Measurements from ENCODE around the gene GABRP.

DNA sequence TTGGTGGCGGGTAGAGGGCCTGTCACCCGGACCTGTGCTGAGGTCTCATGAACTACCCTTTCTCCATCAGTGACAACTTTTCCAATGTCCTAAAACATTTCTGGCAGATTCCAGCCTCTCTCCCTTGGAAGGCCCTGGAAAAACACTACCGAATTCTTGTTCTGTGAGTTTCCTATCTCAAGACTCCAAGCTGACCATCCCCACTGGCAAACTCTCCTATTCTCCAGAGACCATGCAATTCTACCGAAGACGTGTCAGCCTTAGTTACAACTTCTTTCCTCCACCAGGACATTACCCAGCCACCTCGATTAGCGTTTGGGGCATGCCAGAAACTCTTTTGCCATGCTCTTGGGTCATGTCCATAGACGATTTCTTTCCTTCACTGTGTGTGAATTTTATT lies 26.8 kb upstream of the GABRP start:
- TF ChIP-seq, protein P1, sequence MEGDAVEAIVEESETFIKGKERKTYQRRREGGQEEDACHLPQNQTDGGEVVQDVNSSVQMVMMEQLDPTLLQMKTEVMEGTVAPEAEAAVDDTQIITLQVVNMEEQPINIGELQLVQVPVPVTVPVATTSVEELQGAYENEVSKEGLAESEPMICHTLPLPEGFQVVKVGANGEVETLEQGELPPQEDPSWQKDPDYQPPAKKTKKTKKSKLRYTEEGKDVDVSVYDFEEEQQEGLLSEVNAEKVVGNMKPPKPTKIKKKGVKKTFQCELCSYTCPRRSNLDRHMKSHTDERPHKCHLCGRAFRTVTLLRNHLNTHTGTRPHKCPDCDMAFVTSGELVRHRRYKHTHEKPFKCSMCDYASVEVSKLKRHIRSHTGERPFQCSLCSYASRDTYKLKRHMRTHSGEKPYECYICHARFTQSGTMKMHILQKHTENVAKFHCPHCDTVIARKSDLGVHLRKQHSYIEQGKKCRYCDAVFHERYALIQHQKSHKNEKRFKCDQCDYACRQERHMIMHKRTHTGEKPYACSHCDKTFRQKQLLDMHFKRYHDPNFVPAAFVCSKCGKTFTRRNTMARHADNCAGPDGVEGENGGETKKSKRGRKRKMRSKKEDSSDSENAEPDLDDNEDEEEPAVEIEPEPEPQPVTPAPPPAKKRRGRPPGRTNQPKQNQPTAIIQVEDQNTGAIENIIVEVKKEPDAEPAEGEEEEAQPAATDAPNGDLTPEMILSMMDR (conservative IDR thresholded peaks at IDR 0.05; ENCODE audit: low read length), result no peak
- TF ChIP-seq EZH2phosphoT487 (IDR thresholded peaks at IDR 0.05; ENCODE audit: borderline replicate concordance), result no peak

All from Loucy (cell line).